GM12865 (cell line): ENCODE measurements around the gene E2F7.

Experiments used
- DNase-seq: peaks from one replicate; pipeline ENCODE4 v3.0.0; 2010; ENCODE audit warnings: low read depth
- H3K4me3 ChIP-seq: 2 replicates; pipeline ENCODE4 v1.5.1; 2011; ENCODE audit warnings: mild to moderate bottlenecking, low read depth, low read length, control low read depth
- TF ChIP-seq, protein P1 (sequence below): IDR thresholded peaks from 2 replicates; pipeline ENCODE4 v1.5.1; 2011; ENCODE audit warnings: low read length, control low read depth, low read depth, inconsistent platforms; ENCODE audit not compliant: insufficient read depth; ENCODE audit errors: missing control alignments

E2F7 gene

DNA sequence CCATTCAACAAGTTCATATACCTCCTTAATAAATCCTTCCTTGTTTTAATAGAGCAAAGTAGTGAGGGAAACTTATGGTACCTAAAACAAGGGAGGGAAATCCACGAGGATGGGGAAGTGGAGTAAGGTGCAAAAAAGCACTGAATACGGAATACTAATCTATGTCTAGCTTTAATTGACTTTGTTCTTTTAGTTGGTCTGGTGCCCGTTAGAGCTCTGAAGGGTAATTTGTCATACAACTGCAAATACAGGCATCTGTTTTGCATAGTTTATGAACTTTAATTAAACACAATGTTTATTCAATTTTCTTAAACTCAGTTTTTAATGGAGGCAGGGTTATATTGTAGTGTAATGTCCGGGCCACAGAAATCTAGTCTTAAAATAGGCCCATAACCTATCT lies 67.0 kb downstream of the E2F7 start:
- TF ChIP-seq, protein P1, sequence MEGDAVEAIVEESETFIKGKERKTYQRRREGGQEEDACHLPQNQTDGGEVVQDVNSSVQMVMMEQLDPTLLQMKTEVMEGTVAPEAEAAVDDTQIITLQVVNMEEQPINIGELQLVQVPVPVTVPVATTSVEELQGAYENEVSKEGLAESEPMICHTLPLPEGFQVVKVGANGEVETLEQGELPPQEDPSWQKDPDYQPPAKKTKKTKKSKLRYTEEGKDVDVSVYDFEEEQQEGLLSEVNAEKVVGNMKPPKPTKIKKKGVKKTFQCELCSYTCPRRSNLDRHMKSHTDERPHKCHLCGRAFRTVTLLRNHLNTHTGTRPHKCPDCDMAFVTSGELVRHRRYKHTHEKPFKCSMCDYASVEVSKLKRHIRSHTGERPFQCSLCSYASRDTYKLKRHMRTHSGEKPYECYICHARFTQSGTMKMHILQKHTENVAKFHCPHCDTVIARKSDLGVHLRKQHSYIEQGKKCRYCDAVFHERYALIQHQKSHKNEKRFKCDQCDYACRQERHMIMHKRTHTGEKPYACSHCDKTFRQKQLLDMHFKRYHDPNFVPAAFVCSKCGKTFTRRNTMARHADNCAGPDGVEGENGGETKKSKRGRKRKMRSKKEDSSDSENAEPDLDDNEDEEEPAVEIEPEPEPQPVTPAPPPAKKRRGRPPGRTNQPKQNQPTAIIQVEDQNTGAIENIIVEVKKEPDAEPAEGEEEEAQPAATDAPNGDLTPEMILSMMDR = no peak
- DNase-seq = no peak
- no peak overlapping the region for H3K4me3 ChIP-seq

DNA sequence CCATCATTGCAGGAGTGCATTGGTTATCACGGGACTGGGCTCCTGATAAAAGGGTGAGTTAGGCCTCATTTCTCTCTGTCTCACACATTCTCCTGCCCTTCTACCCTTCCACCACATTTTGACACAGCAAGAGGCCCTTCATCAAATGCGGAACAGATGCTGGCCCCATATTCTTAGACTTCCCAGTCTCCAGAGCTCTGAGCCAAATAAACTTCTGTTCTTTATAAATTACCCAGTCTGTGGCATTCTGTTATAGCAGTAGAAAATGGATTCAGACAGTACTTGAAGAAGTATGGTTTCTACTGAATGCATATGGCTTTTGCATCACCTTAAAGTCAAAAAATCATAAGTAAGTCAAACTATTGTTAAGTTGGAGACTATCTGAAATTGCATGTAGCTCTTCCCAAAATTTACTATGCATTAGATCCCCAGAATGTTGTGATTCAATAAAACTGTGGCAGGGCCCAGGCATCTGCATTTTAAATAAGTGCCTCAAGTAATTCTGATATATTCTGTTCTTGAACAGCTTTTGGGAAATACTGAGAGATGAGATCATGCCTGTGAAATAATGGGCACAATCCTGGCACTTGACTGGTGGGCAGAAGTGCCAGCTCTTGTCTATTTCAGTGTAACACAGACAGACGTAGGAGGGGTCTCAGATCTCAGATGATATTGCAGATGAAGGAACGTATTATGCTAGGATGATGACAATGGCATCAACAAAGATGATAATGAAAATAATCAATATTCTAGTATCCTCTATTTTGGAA lies 68.2 kb downstream of the E2F7 start:
- DNase-seq = no peak
- no peak overlapping the region for H3K4me3 ChIP-seq
- TF ChIP-seq, protein P1 = no peak

DNA sequence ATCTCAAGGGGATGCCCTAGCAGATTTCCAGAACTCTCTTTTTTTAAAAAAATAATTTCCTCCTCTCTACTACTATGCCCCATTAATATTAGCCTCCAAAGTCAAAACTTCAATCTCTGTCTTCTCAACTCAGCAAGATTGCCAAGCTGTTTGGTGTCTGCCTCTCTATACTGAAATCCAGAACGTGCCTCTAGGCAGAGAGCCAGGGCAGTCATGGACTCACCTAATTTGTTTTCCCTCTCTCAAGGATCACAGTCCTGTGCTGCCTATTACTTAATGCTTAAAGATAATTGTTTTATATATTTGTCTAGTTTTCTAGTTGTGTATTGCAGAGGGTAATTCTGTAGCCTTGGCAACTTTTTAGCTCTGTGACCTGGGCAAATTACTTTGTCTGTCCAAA lies 74.7 kb downstream of the E2F7 start:
- no peak for DNase-seq
- TF ChIP-seq, protein P1 = no peak
- H3K4me3 ChIP-seq = no peak overlapping the region

DNA sequence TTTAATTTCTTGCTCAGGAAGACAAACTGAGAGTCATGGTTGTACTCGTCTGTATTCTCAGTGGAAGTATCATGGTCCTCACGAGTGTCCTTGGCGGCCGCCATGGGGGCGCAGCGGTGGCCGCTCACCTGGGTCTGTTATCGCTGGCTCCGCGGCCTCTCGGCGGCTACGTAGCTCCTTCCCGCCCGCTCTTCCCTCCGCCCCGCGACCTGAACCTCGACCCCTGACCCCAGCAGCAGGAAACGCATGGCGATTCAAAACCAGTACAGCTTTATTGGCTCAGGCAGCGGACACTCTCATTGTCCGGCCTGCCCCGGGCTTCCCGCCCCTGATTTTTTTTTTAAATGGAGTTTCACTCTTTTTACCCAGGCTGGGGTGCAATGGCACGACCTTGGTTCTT lies 80.8 kb downstream of the E2F7 start:
- no peak for DNase-seq
- H3K4me3 ChIP-seq = no peak overlapping the region
- TF ChIP-seq, protein P1 = no peak

DNA sequence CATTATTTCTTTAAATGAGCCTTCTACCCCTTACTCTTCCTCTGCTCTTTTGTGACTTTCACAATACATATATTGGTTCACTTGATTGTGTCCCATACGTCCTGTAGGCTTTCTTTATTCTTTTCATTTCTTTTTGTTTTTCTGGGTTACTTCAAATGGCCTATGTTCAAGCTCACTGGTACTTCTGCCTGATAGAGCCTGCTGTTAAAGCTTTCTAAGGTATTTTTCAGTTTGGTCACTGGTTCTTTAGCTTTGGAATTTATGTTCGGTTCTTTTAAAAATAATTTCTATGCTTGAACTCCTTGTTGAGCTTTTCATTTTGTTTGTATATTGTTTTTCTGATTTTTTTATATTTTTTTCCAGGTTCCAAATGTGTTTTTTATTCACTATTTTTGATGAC lies 81.9 kb downstream of the E2F7 start:
- H3K4me3 ChIP-seq = no peak overlapping the region
- no peak for DNase-seq
- TF ChIP-seq, protein P1 = no peak

DNA sequence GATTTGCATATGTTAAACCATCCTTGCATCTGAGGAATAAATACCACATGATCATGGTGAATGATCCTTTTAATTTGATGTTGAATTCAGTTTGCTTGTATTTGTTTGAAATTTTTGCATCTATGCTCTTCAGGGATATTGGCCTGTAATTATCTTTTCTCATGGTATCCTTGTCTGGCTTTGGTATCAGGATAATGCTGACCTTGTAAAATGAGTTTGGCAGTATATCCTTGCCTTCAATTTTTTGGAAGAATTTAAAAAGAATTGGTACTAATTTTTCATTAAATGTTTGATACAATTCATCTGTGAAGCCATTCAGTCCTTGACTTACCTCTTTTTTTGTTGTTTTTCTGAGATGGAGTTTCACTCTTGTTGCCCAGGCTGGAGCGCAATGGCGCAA lies 85.2 kb downstream of the E2F7 start:
- TF ChIP-seq, protein P1 = no peak
- no peak for DNase-seq
- H3K4me3 ChIP-seq = no peak overlapping the region
